ENCODE measurements around the gene PRDM15. TPM values are rescaled to one million over a fixed set of nuclear protein-coding genes. Genes with fewer than 3 reads are reported as not detected.

PRDM15 gene
- total RNA-seq, 2 experiments from 2014 or later, result 19.7 to 30.2 TPM

DNA sequence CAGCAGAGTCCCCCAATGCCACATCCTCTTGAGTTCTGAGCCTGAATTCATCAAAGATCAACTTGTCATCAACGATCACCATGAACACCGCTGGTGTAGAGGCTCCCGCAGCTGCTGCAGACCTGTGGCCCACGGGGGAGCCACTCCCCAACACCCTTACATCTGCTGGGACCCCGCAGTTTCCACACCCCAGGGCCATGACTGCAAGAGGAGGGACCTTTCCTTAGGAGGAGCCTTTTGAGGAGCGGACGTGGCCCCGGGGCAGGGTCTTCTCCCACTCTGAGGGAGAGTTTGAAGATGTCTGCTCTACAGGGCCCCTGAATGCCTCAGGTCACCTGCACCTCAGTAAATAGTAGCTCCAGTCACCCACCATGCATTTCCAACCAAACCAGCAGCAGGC lies 2.7 kb downstream of the PRDM15 start:
- Histone ChIP-seq H3K4me3 (ENCODE audit: low read depth, low read length, poor library complexity, severe bottlenecking) (peak overlapping the region; percentile 81), H3K36me3 (ENCODE audit: insufficient read depth, low read length) (no peaks in the 10 kb centered on the region), H3K4me1 (ENCODE audit: insufficient read depth, low read length, poor library complexity, severe bottlenecking) (peaks cover 78% of the 10 kb centered on the region), H3K27ac (ENCODE audit: low read depth, low read length, poor library complexity, severe bottlenecking) (peak overlapping the region; percentile 96), H3K79me2 (ENCODE audit: insufficient read depth, low read depth, low read length) (peaks cover 27% of the 10 kb centered on the region; the same call in 1 of the 2 replicates), H2AFZ (ENCODE audit: low read length) (no peak overlapping the region; the same call in 1 of the 2 replicates), H4K20me1 (ENCODE audit: insufficient read depth, low read length) (no peaks in the 10 kb centered on the region), H3K9me3 (ENCODE audit: low read length) (no peaks in the 10 kb centered on the region), H3K9me2 (ENCODE audit: insufficient read depth, low read length) (no peaks in the 10 kb centered on the region), H3K4me2 (ENCODE audit: low read length) (peak overlapping the region; percentile 78)
- ChIA-PET CTCF (ENCODE audit: unreplicated experiment) (interaction anchor here (0.6 kb wide), 1 partner anchor 263 kb away, joined by 4 read pairs; no protein-coding TSS in a partner anchor), POLR2A (interaction anchor here (0.6 to 2.1 kb wide), 3 partner anchors 9 to 382 kb away, joined by 3 to 15 read pairs (median 4); no protein-coding TSS in a partner anchor)
- DNase-seq (ENCODE audit: low spot score), result peak; percentile 41
- intact Hi-C loops (cut with micrococcal nuclease; ENCODE audit: unreplicated experiment), result loop anchor here (2.0 to 5.0 kb wide), 2 partner anchors 136 to 240 kb away; partner anchors contain the start of gene ZBTB21
- BruUV-seq (replicated peaks), result no TSS peak
- TF ChIP-seq CTCF (conservative IDR thresholded peaks at IDR 0.05; ENCODE audit: low read length), result no peak
- no peak for TF ChIP-seq EZH2phosphoT487 (IDR thresholded peaks at IDR 0.05; ENCODE audit: borderline replicate concordance, low read depth, low read length)

DNA sequence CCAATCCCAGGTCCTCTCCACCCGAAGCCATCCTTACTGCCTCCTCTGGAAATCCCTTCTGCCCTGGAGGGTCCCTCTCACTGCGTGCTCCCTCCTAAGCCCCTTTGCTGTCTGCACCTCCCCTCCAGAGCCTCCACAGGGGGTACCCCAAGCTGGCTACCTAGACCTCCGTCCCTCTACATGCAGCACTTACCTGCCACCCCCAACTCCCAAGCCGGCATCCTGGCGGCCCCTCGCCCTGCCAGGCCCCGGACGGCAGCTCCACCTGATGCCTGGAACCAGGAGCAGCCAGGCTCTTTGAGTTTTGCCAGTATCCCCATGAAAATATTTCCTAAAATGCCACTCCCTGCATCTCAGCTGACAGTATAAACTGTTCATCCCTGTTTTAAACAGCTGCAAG lies 4.1 kb downstream of the PRDM15 start:
- Histone ChIP-seq H3K9me2 (ENCODE audit: insufficient read depth, low read length) (no peaks in the 10 kb centered on the region), H3K9me3 (ENCODE audit: low read length) (no peaks in the 10 kb centered on the region), H2AFZ (ENCODE audit: low read length) (no peak overlapping the region), H4K20me1 (ENCODE audit: insufficient read depth, low read length) (no peaks in the 10 kb centered on the region), H3K4me3 (ENCODE audit: low read depth, low read length, poor library complexity, severe bottlenecking) (peak overlapping the region; percentile 81), H3K4me1 (ENCODE audit: insufficient read depth, low read length, poor library complexity, severe bottlenecking) (peaks cover 83% of the 10 kb centered on the region), H3K36me3 (ENCODE audit: insufficient read depth, low read length) (no peaks in the 10 kb centered on the region), H3K4me2 (ENCODE audit: low read length) (peak overlapping the region; percentile 78), H3K79me2 (ENCODE audit: insufficient read depth, low read depth, low read length) (peaks cover 28% of the 10 kb centered on the region; the same call in 1 of the 2 replicates), H3K27ac (ENCODE audit: low read depth, low read length, poor library complexity, severe bottlenecking) (peak overlapping the region; percentile 96)
- BruUV-seq (replicated peaks), result no TSS peak
- no peak for DNase-seq (ENCODE audit: low spot score)
- CTCF ChIA-PET (ENCODE audit: unreplicated experiment), result interaction anchor here (0.8 to 0.9 kb wide), 3 partner anchors 10 to 233 kb away, joined by 3 to 5 read pairs (median 4); no protein-coding TSS in a partner anchor
- TF ChIP-seq CTCF (conservative IDR thresholded peaks at IDR 0.05; ENCODE audit: low read length) (no peak), EZH2phosphoT487 (IDR thresholded peaks at IDR 0.05; ENCODE audit: borderline replicate concordance, low read depth, low read length) (no peak)
- intact Hi-C loops (cut with micrococcal nuclease; ENCODE audit: unreplicated experiment), result loop anchor here (5.0 kb wide), 1 partner anchor 137 kb away; the partner anchor contains the start of gene ZBTB21
- POLR2A ChIA-PET, result interaction anchor here (1.0 to 2.1 kb wide), 4 partner anchors 8 to 54 kb away, joined by 3 to 15 read pairs (median 5); no protein-coding TSS in a partner anchor

DNA sequence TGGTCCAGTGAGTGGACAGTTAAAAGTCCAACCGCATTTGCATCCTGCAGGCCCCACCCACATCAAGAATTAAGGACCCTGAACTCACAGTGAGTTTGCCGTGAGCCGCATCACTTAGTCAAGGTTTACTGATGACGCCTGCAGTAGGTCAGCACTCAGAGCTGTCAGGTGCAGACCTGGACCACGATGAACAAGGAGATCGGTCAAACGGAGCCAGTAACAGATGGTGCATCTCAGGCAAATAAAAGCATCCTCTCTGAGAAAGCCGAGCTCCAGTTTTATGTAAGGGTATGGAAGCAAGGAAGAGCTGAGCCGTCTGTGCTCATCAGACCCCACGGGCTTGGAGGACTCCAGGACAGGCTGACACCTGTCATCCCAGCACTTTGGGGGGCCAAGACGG lies 4.5 kb downstream of the PRDM15 start:
- intact Hi-C loops (cut with micrococcal nuclease; ENCODE audit: unreplicated experiment), result loop anchor here (5.0 kb wide), 1 partner anchor 138 kb away; the partner anchor contains the start of gene ZBTB21
- peak overlapping the region; percentile 78 for H3K4me2 ChIP-seq (ENCODE audit: low read length)
- peak overlapping the region; percentile 81 for H3K4me3 ChIP-seq (ENCODE audit: low read depth, low read length, poor library complexity, severe bottlenecking)
- peaks cover 84% of the 10 kb centered on the region for H3K4me1 ChIP-seq (ENCODE audit: insufficient read depth, low read length, poor library complexity, severe bottlenecking)
- no peaks in the 10 kb centered on the region for H3K9me2 ChIP-seq (ENCODE audit: insufficient read depth, low read length)
- peak overlapping the region; percentile 96 for H3K27ac ChIP-seq (ENCODE audit: low read depth, low read length, poor library complexity, severe bottlenecking)
- no peaks in the 10 kb centered on the region for H4K20me1 ChIP-seq (ENCODE audit: insufficient read depth, low read length)
- H3K36me3 ChIP-seq (ENCODE audit: insufficient read depth, low read length), result no peaks in the 10 kb centered on the region
- no peak overlapping the region for H2AFZ ChIP-seq (ENCODE audit: low read length)
- ChIA-PET POLR2A (interaction anchor here (1.0 to 2.1 kb wide), 6 partner anchors 7 to 58 kb away, joined by 3 to 15 read pairs (median 4); no protein-coding TSS in a partner anchor), CTCF (ENCODE audit: unreplicated experiment) (interaction anchor here (0.8 to 0.9 kb wide), 2 partner anchors 58 to 234 kb away, joined by 3 to 4 read pairs; no protein-coding TSS in a partner anchor)
- H3K79me2 ChIP-seq (ENCODE audit: insufficient read depth, low read depth, low read length), result peaks cover 27% of the 10 kb centered on the region; the same call in 1 of the 2 replicates
- no TSS peak for BruUV-seq (replicated peaks)
- no peaks in the 10 kb centered on the region for H3K9me3 ChIP-seq (ENCODE audit: low read length)
- peak; percentile 81 for DNase-seq (ENCODE audit: low spot score)
- TF ChIP-seq CTCF (conservative IDR thresholded peaks at IDR 0.05; ENCODE audit: low read length) (no peak), EZH2phosphoT487 (IDR thresholded peaks at IDR 0.05; ENCODE audit: borderline replicate concordance, low read depth, low read length) (no peak)
